Measurements from ENCODE around the gene SLC24A4. TPM values are rescaled to one million over a fixed set of nuclear protein-coding genes. Genes with fewer than 3 reads are reported as not detected.

Gene SLC24A4
- total RNA-seq, 4 donors from 2014 or later, result 0.81 to 3.6 (median 1.4) TPM

DNA sequence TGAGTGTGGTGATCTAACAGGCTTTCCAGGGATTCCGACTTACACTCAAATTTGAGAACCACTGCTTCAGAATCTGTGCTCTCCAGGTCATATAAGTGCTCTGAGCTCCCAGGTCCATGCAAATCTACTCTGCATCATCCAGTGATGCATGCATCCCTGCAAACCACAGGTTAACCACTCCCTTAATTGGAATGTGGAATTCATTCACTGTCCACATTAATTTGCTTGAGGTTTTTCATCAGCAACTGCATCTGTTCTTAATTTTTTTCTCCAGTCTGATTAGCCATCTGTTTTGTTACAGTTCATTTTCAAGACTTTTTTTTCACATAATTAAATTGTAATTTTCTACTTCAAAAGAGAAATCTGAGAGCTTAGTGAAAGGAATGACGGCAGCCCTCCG, 147.2 kb downstream of the SLC24A4 start:
- WGBS, 2 donors (ENCODE audit: low coverage in 1 of 2), result 60 to 80% methylated on average over 2 to 3 of the region's 3 CpGs
- H3K4me3 ChIP-seq, result no peak overlapping the region

DNA sequence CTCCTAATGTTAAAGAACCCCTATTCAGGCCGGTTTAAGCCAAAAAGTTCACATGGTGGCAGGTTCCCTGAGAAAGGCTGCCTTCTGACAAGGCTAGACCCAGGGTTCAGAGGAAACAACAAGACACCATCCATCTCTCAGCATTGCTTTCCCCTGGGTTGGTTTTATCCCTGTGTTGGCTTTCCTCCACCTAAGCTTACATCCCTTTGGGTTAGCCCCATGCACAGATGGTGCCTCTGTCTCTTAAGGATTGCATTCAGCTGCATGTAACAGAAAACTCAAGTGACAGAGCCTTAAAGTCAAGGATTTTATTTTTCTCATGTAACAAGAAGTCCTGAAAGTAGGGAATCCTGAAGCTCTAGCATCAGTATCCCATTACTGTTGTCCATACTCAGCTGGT, 147.8 kb downstream of the SLC24A4 start:
- TF ChIP-seq POLR2AphosphoS5 (IDR thresholded peaks at IDR 0.05) (no peak), POLR2A (IDR thresholded peaks at IDR 0.05) (no peak)
- 100% methylated on average over 1 of the region's 1 CpG for WGBS, 2 donors (ENCODE audit: low coverage in 1 of 2)
- Histone ChIP-seq H3K27ac (no peak overlapping the region), H3K4me3 (no peak overlapping the region), H3K27me3 (no peaks in the 10 kb centered on the region), H3K36me3 (no peaks in the 10 kb centered on the region), H3K9me3 (peaks cover 0 to 23% (median 0%) of the 10 kb centered on the region in 3 donors), H3K4me1 (peaks cover 0 to 6% (median 6%) of the 10 kb centered on the region in 3 donors)
- no peak for ATAC-seq

More for the DNA sequence above, 147.2 kb downstream of the SLC24A4 start:
- TF ChIP-seq POLR2AphosphoS5 (IDR thresholded peaks at IDR 0.05) (no peak), EP300 (IDR thresholded peaks at IDR 0.05) (no peak), POLR2A (IDR thresholded peaks at IDR 0.05) (no peak)
- TF ChIP-seq, protein P1, sequence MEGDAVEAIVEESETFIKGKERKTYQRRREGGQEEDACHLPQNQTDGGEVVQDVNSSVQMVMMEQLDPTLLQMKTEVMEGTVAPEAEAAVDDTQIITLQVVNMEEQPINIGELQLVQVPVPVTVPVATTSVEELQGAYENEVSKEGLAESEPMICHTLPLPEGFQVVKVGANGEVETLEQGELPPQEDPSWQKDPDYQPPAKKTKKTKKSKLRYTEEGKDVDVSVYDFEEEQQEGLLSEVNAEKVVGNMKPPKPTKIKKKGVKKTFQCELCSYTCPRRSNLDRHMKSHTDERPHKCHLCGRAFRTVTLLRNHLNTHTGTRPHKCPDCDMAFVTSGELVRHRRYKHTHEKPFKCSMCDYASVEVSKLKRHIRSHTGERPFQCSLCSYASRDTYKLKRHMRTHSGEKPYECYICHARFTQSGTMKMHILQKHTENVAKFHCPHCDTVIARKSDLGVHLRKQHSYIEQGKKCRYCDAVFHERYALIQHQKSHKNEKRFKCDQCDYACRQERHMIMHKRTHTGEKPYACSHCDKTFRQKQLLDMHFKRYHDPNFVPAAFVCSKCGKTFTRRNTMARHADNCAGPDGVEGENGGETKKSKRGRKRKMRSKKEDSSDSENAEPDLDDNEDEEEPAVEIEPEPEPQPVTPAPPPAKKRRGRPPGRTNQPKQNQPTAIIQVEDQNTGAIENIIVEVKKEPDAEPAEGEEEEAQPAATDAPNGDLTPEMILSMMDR (IDR thresholded peaks at IDR 0.05), result no peak
- ATAC-seq, result no peak
- H3K9me3 ChIP-seq, result peaks cover 0 to 23% (median 0%) of the 10 kb centered on the region in 3 donors
- H3K36me3 ChIP-seq, result no peaks in the 10 kb centered on the region
- H3K27me3 ChIP-seq, result no peaks in the 10 kb centered on the region
- H3K4me1 ChIP-seq, result peaks cover 0 to 6% (median 5%) of the 10 kb centered on the region in 3 donors
- no peak overlapping the region for H3K27ac ChIP-seq

DNA sequence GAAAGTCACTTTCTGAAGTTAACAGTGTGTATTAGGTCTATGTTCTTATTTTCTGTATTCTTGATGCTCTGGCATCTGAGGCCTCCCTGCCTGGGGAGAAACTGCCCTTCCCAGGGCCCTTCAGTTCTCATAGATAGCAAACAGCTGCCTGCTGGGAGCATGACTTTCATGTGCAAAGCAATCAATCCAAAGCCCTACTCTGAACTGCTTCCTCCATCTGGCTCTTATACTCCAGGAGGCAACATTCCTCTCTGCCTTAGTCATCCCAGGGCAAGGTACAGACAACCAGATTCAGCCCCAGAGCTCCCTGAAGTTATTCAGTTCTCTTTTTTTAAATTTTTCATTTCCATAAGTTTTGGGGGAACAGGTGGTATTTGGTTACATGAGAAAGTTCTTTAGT, 149.0 kb downstream of the SLC24A4 start:
- Histone ChIP-seq H3K4me3 (no peak overlapping the region), H3K36me3 (no peaks in the 10 kb centered on the region), H3K9me3 (peaks cover 0 to 18% (median 0%) of the 10 kb centered on the region in 3 donors), H3K27me3 (no peaks in the 10 kb centered on the region), H3K4me1 (peaks cover 0 to 6% (median 6%) of the 10 kb centered on the region in 3 donors), H3K27ac (no peak overlapping the region)
- ATAC-seq, result no peak
- TF ChIP-seq, protein P1 (IDR thresholded peaks at IDR 0.05), result no peak
- TF ChIP-seq EP300 (IDR thresholded peaks at IDR 0.05) (no peak), POLR2AphosphoS5 (IDR thresholded peaks at IDR 0.05) (no peak), POLR2A (IDR thresholded peaks at IDR 0.05) (no peak)

DNA sequence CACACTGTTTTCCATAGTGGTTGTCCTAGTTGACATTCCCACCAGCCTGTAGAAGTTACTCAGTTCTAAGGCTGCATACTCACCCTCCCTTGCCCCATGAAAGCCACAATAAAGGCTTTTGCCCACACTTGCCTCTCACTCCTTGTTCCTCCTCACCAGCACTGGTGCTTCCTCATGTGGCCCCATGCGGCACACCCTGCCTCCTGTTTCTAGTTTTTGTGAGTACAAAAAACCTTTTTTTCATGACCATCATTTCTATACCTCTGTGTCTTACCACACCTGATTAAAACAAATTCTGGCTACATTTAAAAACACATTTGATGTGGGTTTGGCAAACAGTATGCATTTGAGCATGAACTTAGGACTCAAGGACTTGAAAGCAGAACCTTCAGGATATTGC, 149.9 kb downstream of the SLC24A4 start:
- TF ChIP-seq POLR2AphosphoS5 (IDR thresholded peaks at IDR 0.05) (no peak), EP300 (IDR thresholded peaks at IDR 0.05) (no peak), POLR2A (IDR thresholded peaks at IDR 0.05) (no peak)
- TF ChIP-seq, protein P1 (IDR thresholded peaks at IDR 0.05), result no peak

DNA sequence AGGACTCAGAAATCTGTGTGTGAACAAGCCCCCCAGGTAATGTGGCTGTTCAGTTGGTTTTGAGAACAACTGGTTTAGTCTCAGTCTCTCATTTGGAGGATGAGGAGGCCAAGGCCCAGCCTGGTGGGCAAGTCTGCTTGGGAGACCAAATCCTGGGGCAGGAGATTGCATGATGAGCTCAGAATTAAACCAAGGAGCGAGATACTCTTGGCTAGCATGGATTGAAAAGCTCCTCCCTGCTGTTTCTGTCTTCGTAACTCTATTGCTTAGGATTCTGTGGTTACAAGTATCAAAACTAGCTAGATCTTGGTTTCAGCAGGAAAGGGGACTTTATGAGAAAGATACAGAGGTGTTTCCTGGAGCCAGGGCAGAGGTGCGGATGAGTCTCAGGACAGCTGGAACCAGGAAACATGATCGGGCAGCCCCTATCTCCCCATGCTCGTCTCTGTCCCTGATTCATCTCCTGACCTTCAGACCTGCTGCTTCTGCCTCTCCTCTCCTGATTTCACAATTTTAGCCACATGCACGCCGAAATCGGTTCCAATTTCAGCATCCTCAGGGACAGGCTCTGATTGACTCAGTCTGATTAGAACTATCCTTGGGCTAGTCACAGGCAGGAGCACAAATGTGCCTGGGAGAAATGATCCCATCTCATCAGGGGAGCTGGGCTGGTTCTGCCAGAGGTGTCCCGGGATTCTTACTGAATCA, 150.4 kb downstream of the SLC24A4 start:
- no peak overlapping the region for H3K4me3 ChIP-seq
- no peaks in the 10 kb centered on the region for H3K36me3 ChIP-seq
- ATAC-seq, result peak; percentile 85
- H3K4me1 ChIP-seq, result peaks cover 0 to 6% (median 6%) of the 10 kb centered on the region in 3 donors
- no peaks in the 10 kb centered on the region for H3K27me3 ChIP-seq
- peak overlapping the region in 3 of 4 donors; percentile 29 to 69 (median 62) for H3K27ac ChIP-seq
- no peak for TF ChIP-seq EP300 (IDR thresholded peaks at IDR 0.05)
- TF ChIP-seq POLR2AphosphoS5 (IDR thresholded peaks at IDR 0.05), result peak; percentile 21
- TF ChIP-seq POLR2A (IDR thresholded peaks at IDR 0.05), result no peak
- WGBS, 2 donors (ENCODE audit: low coverage in 1 of 2), result 66% methylated on average over 6 to 7 of the region's 9 CpGs
- H3K9me3 ChIP-seq, result peaks cover 0 to 9% (median 0%) of the 10 kb centered on the region in 3 donors

More for the DNA sequence above, 149.9 kb downstream of the SLC24A4 start:
- H3K36me3 ChIP-seq, result no peaks in the 10 kb centered on the region
- ATAC-seq, result no peak
- no peak overlapping the region for H3K4me3 ChIP-seq
- H3K9me3 ChIP-seq, result peaks cover 0 to 9% (median 0%) of the 10 kb centered on the region in 3 donors
- peaks cover 0 to 6% (median 6%) of the 10 kb centered on the region in 3 donors for H3K4me1 ChIP-seq
- 100% methylated on average over 1 of the region's 1 CpG for WGBS, 2 donors (ENCODE audit: low coverage in 1 of 2)
- peak overlapping the region in 3 of 4 donors; percentile 29 to 69 (median 62) for H3K27ac ChIP-seq
- H3K27me3 ChIP-seq, result no peaks in the 10 kb centered on the region
